NCI-H2196 (cell line): ENCODE results near the gene CHURC1.
"Not testable (repeated sequence)": the region's sequence is repeated elsewhere in the genome, so short reads cannot be mapped to it uniquely, and the experiment has no call there.

Experiments
- DNase-seq: peaks from one replicate; lab custom pipeline; 2025; ENCODE audit not compliant: unreplicated experiment; lab: John Stamatoyannopoulos, UW

The CHURC1 gene

GRCh38 chr14:64906022-64906421 lies 8.2 kb upstream of the CHURC1 start:
- DNase-seq = no peak

DNA sequence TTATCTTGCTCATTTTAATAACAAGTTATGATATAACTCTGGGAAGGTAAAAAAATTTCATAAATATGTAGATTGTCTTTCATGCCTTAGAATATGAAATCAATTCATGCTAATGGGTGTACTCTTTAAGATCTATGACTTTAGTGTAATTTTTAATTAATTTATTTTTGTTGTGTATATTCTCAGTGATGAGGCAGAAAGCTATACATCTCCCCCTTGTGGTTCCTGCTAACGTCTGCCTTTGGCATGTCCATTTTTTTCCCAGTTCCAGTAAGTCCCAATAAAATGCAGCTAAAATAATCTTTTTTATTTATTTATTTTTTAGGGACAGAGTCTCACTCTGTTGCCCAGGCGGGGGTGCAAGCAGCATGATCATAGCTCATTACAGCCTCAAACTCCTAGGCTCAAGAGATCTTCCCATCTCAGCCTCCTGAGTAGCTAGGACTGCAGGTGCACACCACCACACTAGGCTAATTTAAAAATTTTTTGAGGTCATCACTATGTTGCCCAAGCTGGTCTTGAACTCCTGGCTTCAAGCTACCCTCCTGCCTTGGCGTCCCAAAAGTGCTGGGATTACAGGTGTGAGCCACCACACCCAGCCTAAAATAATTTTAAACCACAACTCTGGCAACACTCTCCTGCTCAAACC lies 3.3 kb upstream of the CHURC1 start:
- DNase-seq = peak; percentile 47

DNA sequence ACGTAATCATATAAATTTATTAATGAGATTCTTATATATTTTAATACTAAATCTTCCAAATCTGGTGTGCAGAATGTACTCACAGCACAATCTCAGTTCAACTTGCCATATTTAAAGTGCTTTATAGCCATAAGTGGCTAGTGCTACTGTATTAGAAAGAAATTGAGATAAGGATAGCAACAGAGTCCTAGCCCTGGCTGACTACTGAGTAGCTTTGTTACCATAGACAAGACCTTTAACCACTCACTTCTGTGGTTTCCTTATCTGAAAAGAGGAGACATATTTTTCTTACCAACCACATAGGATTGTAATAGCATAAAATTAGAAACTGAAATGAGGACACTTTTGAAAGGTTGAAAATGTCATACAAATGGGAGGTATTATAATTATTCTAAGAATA lies 2.0 kb upstream of the CHURC1 start:
- DNase-seq = no peak

DNA sequence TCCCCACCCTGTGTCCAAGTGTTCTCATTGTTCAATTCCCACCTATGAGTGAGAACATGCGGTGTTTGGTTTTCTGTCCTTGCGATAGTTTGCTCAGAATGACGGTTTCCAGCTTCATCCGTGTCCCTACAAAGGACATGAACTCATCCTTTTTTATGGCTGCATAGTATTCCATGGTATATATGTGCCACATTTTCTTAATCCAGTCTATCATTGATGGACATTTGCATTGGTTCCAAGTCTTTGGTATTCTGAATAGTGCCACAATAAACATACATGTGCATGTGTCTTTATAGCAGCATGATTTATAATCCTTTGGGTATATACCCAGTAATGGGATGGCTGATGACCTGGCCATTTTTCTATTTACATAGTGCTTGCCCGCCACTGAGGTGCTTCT lies 778 bp upstream of the CHURC1 start:
- not testable (repeated sequence) for DNase-seq

GRCh38 chr14:64915029-64915424 lies 772 bp downstream of the CHURC1 start:
- no peak for DNase-seq

DNA sequence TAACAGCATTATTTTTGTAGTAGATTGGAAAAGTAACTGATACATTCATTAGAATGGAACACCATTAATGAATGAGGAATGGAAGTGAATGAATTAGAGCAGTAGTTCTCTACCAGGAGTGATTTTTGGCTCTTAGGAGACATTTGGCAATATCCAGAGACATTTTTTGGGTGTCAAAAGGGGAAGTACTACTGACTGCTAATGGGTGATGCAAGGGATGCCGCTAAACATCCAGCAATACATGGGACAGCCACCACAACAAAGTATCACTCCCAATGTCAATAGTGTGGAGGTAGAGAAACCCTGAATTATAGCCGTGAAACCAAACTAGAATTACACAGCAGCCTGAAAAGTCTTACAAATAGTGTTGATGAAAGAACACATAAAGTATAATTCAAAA lies 1.5 kb downstream of the CHURC1 start:
- no peak for DNase-seq

DNA sequence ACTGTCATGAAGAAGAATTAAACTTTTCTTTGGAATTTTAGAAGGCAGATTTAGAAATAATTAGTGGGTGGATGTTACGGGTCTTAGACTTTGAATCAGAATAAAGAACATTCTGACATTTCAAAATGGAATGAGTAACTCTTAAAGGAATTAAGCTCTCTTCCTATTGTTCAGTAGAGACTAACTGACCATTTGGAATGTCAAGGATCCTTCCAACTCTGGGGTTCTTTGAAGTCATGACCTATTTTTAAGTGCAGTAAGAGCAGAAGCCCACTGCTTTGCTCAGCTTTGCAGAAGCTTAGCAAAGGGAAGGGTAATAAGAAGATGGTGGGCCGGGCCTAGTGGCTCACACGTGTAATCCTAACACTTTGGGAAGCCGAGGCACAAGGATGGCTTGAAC lies 4.0 kb downstream of the CHURC1 start:
- DNase-seq = no peak

DNA sequence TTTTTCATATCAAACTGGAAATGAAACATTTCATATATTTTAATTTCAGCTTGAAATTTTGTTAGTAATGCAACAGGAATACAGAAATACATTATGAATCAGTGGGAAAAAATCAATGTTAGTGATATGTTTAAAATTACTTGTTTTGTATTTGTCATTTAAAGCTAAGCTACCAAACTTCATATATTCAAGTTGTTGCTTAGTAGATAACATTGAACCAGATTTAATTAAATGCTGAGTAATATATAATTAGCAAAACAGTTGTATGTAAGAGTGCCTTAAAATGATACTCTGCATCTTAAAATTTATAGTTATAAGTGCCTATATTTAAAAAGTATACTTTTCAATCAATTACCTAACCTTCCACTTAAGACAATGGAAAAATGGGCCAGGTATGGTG lies 5.0 kb downstream of the CHURC1 start:
- DNase-seq = no peak

GRCh38 chr14:64919618-64920017 lies 5.4 kb downstream of the CHURC1 start:
- DNase-seq = no peak

- DNase-seq = no peak
Measured at GRCh38 chr14:64920465-64920864, 6.2 kb downstream of the CHURC1 start.

DNA sequence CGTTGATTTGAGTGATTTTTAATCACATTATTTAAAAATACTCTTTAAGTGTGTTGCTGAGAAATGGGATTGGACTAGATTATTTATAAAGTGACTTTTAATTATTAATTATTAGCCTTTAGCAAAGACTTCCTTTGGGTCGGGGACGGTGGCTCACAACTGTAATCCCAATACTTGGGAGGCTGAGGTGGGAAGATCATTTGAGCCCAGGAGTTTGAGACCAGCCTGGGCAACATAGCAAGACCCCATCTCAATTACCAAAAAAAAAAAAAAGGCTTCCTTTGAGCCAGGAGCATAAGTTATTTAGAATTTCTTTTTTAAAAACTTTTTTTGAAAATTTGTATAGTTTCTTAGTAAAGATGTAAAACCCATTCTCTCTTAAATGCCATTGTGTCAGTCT lies 8.8 kb downstream of the CHURC1 start:
- no peak for DNase-seq

DNA sequence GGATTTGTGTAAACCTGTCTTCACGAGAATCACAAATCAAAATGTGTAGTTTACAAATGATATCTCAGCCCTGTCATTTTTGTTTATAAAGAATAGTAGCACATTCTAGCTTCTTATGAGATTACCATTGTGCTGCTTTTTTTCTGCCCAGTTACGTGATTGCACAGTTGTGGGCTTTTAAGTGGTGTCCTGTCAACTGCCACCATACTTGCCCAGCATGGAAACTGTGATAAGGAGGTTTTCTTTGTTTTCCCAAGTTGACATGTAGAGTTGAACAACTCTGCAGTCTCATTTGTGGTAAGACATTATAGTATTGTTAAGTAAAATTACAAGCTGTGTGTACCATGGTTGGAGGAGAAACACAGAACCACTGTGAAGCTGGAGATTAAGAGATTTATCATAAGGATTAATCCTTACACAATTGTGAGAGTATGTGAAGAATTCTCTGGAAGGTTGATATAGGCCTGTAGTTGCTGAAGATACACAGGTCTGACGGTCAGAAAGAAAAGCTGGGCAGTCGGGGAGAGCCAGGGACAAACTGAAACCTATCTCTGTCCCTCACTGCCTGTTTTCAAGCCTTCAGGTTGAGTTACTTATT lies 12.2 kb downstream of the CHURC1 start:
- DNase-seq = no peak

DNA sequence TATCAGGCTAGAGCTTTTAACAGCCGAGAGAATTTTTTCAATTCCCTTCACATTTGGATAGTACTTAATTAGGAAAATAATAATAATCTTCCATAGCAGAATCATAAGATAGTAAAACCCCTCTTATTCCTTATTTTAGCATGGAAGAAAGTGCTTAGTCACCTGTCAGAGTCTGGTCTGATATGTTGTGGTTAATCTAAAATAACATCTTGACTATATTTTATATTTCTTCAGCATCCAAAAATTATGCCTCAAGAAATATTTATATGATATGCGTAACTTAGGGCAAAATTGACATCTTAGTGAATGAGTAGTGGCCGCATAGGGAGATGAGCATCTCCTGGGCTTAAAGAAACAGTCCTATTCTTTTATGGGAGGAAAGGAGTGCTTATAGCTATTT lies 12.8 kb downstream of the CHURC1 start:
- DNase-seq = no peak

- DNase-seq = no peak
Measured at GRCh38 chr14:64928239-64929013, 14.2 kb downstream of the CHURC1 start.

GRCh38 chr14:64929014-64929359 lies 14.7 kb downstream of the CHURC1 start:
- DNase-seq = no peak

- no peak for DNase-seq
Measured at GRCh38 chr14:64930085-64930843, 16.0 kb downstream of the CHURC1 start.

- DNase-seq = no peak
Measured at GRCh38 chr14:64931123-64931522, 16.9 kb downstream of the CHURC1 start.

DNA sequence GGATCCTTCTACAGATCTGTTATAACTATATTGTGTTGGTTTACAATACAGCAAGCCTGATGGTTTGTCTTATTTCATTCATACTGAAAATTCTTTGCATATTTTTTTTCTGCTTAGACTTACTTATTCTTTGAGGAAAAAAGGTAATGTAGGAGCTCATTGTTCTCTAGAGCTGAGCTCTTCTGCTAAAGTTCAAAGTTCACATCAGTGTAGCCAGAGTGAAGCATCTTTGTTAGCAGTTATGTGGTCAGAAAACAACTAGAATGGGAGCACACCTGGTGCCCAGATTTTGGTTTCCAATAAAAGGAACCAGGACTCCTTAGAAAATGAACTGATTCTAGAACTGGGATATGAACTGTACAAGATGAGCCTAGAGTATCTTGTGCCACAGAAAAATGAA lies 18.0 kb downstream of the CHURC1 start:
- DNase-seq = no peak

DNA sequence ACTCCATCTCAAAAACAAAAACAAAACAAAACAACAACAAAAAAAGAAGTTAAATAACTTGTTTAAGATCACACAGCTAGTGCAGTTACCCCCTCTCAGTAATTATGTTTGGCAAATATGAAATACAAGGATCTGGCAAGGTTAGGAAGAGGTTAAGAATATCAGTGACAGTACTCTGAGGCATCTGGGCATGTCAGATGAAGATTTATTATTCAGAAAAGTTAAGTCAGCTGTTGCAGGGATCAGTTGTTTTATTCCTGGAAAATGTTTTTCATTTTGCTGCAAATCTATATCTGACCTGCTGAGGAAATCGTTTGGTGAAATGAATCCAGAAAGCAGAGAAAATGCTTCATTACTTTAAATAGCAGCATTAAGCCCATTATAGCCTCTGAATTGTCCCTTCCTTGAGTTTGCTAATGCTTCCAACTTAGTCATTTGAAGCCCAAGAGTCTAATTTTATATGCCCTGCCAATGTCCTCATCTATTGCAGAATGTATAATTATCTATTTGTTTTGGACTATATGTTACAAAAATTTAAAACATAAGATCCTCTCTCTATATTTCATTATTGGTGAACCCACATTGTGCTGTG lies 20.2 kb downstream of the CHURC1 start:
- no peak for DNase-seq

DNA sequence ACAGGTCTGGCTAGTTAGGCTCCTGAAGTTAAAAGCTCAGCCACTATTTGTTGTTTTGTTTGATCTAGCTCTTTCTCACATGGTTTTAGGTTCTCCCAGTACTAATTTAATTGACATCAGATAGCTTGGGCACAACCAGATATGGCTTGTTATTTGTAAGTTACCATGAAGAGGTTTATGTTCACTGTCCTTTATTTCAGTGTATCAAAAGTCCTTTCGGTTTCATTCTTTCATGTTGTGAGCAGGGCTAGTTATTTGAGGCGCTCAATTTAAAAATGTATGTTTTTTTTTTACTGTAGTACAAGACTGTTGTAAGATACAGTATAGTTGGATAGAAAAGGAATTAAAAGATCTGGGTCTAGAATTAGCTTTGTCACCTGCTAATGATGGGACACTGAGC lies 21.3 kb downstream of the CHURC1 start:
- no peak for DNase-seq

DNA sequence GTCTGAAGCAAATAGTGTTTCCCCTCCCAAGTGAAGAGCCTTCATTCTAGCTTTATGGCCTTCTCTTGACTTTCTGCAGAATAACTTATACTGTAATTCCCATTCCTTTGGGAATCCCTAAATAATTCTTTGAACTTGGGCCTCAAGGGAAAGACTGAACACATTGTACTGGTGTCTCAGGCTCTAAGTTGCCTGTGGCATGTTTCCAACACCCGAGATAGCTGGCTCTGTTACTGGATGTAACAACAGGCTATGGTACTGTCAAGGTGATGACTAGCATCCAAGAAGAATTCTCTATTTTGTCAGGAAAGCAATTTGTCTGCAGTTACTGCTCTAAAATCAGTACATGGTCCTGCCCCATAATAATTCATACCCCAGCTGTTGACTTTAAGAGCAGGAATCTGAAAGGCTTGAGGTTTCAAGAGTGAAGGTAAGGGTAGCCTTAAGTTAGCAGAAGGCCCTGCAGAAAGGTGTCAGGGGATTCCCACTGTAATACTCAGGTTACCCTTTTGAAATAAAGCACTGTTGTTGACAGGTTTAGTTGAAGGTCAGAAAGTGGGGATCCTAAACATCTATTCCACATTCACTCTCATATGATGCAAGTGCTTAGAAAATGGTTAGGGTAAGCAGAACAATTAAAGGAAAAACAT lies 23.0 kb downstream of the CHURC1 start:
- DNase-seq = no peak
